Globus pallidus (tissue), 1 donor: ENCODE results near the gene RCCD1.
A peak's percentile ranks its signal among the peaks of the same experiment; 100 is the strongest.
"Not testable (repeated sequence)": the region's sequence is repeated elsewhere in the genome, so short reads cannot be mapped to it uniquely, and the experiment has no call there.

Experiments used
- DNase-seq: peaks from one replicate; pipeline ENCODE4 v3.0.0-alpha.2; 2015; ENCODE audit warnings: low spot score

The RCCD1 gene, protein sequence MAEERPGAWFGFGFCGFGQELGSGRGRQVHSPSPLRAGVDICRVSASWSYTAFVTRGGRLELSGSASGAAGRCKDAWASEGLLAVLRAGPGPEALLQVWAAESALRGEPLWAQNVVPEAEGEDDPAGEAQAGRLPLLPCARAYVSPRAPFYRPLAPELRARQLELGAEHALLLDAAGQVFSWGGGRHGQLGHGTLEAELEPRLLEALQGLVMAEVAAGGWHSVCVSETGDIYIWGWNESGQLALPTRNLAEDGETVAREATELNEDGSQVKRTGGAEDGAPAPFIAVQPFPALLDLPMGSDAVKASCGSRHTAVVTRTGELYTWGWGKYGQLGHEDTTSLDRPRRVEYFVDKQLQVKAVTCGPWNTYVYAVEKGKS

DNA sequence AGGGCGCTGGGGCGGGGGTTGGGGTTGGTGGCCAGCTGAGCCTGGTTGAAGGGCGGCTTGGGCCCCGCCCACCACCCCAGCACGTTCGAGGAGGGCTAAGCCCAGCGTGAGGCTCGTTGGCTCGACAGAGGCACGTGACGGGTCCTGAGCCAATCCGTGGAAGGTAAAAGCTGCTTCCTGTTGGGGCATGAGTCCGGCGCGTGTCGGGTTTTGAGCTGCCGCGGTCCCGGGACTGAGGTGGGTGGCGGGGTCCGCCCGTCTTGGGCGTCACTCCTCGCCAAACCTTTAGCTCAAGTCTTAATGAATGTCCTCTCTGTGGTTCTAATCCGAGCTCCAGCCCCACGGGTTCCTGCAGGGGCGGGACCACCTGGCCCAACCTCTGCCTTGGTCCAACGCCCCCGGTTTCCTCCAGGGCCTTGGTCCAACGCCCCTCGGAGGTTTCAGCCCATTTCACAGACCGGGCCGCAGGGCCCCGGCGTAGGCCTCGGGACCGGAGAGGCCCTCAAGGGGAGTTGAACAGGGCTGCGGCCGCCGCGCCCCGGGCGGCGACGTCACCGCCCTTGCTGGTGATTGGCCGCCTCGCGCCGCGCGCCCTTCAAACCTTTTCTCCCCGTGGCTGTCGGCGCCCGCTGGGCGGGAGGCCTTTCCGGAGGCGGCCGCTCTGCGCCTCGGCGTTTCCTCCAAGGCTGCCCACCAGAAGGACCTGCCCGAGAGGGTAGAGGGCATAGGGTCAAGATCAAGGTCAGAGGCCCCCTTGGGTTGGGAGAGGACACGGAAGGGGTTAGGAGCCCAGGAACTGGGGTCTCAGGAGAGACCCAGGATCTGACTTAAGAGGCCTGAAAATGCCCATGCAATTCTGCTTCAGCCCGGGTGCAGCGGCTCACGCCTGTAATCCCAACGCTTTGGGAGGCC, at the start of gene RCCD1:
Gene RCCD1 (plus strand): TSS at position 173 of the 912 bp plus-strand sequence. CDS start 1,851 bp downstream, outside the sequence.
- DNase-seq, result peak; percentile 94

DNA sequence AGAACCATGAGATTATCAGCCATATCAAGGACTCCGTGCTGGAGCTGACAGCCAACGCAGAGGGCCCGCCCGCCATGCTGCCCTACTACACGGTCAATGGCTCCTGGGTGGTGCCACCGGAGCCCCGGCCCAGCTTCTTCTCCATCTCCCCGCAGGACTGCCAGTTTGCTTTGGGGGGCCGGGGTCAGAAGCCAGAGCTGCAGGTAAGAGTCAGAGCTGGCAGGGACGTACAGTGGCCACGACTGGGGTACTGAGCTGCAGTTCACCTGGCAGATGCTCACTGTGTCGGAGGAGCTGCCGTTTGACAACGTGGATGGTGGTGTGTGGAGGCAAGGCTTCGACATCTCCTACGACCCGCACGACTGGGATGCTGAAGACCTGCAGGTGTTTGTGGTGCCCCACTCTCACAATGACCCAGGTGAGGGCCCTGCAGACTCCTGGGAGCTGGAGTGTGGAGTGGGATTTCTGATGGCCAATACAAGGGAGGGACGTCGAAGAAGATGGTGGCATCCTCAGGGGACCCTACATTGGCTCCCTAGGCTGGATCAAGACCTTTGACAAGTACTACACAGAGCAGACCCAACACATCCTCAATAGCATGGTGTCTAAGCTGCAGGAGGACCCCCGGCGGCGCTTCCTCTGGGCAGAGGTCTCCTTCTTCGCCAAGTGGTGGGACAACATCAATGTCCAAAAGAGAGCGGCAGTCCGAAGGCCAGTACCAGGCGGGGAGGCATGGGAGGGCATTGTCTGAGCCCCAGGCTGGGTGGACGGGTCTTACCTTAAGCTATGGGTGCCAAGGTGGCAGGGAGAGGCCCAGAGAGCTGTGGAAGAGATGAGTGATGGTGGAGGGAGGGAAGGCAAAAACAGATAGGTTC, 49.1 kb upstream of the RCCD1 start:
- no peak for DNase-seq

- no peak for DNase-seq
Observed at GRCh38 chr15:90906181-90906849, 48.4 kb upstream of the RCCD1 start.

- no peak for DNase-seq
Observed at GRCh38 chr15:90907051-90907660, 47.5 kb upstream of the RCCD1 start.

DNA sequence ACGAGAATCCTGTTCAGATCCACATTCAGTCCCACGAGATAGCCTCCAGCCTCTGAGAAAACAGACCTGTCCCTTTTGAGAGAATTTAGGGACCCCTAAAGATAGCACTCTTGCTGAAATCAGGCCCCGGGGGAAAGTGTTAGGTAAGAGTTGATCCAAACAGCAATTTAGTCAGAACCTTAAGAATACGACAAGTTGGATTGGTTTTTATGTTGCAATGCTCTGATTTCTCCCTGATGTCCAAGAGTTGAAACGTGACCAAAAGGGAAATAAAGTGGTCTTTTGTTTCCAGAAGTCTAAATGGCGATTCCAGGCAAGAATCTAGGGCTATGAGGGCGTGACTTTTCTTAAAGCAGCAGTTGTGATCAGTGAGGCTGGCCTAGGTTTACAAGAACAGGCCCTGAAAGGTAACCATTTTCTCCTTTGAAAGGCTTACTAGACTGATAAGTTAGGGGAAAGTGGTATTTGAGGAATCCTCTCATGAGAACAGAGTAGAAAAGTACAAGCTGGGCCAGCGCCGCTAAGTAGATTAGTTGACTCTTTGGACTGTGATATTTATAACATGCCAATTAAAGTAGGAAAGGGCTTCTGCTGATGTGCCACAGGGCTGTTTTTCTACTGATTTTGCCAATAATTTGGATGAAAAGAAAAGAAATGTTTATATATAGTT, 46.7 kb upstream of the RCCD1 start:
- DNase-seq, result peak; percentile 65

DNA sequence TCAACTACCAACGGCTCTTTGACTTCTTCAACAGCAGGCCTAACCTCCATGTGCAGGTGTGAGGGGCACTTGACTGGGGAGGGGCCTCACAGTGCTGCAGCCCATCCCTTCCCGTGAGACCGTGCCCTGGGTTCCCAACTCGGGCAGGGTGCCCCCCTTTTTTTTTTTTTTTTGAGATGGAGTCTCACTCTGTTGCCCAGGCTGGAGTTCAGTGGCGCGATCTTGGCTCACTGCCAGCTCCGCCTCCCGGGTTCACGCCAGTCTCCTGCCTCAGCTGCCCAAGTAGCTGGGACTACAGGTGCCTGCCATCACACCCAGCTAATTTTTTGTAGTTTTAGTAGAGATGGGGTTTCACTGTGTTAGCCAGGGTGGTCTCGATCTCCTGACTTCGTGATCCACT, 45.2 kb upstream of the RCCD1 start:
- DNase-seq, result not testable (repeated sequence)

GRCh38 chr15:90909976-90910375, 44.7 kb upstream of the RCCD1 start:
- no peak for DNase-seq

GRCh38 chr15:90910441-90911301, 44.0 kb upstream of the RCCD1 start:
- no peak for DNase-seq

- no peak for DNase-seq
Observed at GRCh38 chr15:90911302-90911623, 43.4 kb upstream of the RCCD1 start.

- DNase-seq, result no peak
Observed at GRCh38 chr15:90911906-90912769, 42.5 kb upstream of the RCCD1 start.

DNA sequence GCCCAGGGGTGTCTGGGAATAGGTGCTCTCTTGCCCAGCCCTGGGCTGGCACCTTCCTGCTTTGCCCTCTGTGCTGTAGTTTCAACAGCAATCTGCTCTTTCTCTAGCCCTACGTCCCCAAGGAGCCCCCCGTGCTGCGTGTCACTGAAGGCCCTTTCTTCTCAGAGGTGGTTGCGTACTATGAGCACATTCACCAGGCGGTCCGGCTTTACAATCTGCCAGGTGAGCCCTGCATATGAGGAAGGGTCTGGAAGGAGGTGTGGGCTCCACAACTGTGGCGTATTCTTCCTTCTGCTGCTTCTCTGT, 42.0 kb upstream of the RCCD1 start:
- DNase-seq, result no peak

GRCh38 chr15:90913398-90913944, 41.2 kb upstream of the RCCD1 start:
- DNase-seq, result no peak

DNA sequence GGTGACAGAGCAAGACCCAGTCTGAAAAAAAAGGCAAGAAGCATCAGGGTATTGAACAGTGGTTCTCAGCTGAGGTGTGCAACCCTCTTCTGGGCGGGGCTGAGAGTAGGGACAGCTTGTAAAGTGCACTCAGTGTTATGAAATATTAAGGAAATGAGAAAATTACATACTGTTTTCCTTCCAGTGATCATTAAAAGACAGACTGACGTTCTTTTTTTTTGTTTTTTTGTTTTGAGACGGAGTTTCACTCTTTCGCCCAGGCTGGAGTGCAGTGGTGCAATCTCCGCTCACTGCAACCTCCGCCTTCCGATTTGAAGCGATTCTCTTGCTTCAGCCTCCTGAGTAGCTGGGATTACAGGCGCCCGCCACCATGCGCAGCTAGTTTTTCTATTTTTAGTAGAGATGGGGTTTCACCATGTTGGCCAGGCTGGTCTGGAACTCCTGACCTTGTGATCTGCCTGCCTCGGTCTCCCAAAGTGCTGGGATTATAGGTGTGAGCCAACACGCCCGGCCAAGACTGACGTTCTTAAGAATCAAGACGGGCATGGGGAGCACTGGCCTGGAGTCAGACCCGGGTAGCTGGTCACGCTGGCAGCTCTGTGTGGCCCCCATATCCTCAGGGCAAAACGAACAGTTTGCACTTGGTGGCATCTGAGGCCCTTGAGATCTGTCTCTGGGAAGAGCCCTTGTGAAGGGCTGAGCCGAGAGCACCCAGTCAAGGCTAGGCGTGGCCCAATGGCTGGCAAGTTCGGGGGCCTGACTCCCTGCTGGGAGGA, 40.2 kb upstream of the RCCD1 start:
- no peak for DNase-seq

DNA sequence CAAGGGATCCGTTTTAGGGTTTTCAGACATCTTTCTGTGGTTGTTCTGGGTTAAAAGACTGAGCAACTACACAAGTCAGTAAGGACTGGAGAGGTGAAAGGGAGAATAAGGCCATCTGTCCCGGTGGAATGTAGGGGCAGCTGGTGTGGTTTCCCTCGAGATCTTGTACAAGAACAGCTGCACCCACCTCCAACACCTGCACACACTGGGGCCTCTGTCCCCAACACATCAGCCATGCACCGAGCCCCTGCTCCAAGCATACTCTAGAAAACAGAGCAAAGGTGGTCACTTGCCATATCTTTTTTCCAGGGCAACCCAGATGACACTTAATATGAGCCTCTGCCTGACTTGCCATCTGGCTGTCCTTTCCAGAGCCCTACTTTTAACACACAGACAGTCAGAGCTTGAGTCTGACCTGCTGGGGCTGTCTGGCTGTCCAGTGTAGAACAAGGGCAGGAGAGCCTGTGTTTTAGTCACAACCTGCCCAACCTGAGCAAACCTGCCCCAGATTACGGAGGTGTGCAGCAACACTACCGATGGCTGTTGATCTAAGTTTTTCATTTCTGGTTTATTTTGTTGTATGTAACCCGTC, 39.4 kb upstream of the RCCD1 start:
- DNase-seq, result no peak

DNA sequence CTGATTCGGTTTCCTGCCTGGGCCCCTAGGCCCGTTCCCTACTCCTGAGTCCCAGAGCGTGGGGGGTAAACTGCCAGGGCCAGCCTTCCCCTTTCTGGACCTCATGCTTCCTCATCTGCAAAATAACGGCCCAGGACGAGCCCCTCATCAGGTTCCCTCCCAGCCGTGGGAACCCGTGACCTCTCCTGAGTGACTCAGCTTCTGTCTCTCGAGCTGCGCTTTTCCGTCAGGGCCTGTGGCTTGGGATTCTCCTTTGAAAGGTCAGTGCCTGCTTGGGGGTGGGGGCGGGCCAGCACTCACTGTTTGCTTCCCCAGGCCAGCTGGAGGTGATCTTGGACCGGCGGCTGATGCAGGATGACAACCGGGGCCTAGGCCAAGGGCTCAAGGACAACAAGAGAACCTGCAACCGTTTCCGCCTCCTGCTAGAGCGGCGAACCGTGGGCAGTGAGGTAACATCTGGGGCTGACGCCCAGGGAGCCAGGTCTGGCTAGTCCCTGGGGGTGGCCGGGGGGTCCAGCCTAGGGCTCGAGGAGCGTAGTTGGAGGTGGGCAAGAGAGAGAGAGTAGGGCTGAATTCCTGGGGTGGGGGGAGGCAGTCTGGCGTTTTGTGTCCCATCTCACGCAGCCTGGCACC, 38.8 kb upstream of the RCCD1 start:
- DNase-seq, result no peak

DNA sequence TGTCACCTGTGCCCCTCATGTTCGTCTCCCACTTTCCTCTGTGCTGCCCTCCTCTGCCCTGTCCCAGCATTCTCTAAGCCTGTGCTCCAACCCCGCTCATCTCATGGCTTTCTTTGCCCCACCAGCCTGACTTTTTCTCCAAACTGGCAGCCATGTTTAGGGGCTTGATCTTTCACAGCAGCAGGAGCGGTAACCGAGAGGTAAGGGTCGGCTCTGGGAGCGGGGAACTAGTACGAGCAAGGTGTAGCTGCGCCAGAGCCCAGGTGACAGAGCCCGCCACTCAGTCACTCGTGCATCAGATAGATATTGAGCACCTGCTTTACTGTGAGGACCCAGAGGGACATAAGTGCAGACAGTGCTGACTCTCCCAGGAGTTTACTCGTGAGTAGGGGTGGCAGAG, 38.2 kb upstream of the RCCD1 start:
- DNase-seq, result no peak

- no peak for DNase-seq
Observed at GRCh38 chr15:90917569-90917968, 37.1 kb upstream of the RCCD1 start.
